Fibroblast of pulmonary artery (primary cell): Measurements from ENCODE around the gene HDAC4.
"Not testable (repeated sequence)": the region's sequence is repeated elsewhere in the genome, so short reads cannot be mapped to it uniquely, and the experiment has no call there.

Experiments
- DNase-seq: peaks from one replicate; pipeline ENCODE4 v3.0.0-alpha.2; 2010; ENCODE audit warnings: low read depth
- H3K4me3 ChIP-seq: replicated peaks from 2 replicates; pipeline ENCODE4 v1.5.1; 2011; ENCODE audit warnings: low read depth, mild to moderate bottlenecking, control low read depth, low read length, moderate library complexity
- TF ChIP-seq, protein P1 (sequence below): IDR thresholded peaks from 2 replicates; pipeline ENCODE4 v1.5.1; 2011; ENCODE audit warnings: mild to moderate bottlenecking, control low read depth, low read length, inconsistent platforms; ENCODE audit errors: missing control alignments

Gene HDAC4

DNA sequence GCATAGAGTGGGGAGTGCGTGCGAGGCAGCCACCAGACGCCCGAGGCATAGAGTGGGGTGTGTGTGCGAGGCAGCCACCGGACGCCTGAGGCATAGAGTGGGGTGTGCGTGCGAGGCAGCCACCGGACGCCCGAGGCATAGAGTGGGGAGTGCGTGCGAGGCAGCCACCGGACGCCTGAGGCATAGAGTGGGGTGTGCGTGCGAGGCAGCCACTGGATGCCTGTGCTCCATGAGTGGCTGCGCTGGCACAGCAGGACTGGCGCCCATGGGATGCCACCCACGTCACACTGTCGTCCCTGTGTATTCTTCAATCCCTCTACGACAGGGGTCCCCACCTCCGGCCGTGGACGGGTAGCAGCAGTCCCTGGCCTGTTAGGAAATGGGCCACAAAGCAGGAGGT lies 221.9 kb downstream of the HDAC4 start:
- TF ChIP-seq, protein P1, sequence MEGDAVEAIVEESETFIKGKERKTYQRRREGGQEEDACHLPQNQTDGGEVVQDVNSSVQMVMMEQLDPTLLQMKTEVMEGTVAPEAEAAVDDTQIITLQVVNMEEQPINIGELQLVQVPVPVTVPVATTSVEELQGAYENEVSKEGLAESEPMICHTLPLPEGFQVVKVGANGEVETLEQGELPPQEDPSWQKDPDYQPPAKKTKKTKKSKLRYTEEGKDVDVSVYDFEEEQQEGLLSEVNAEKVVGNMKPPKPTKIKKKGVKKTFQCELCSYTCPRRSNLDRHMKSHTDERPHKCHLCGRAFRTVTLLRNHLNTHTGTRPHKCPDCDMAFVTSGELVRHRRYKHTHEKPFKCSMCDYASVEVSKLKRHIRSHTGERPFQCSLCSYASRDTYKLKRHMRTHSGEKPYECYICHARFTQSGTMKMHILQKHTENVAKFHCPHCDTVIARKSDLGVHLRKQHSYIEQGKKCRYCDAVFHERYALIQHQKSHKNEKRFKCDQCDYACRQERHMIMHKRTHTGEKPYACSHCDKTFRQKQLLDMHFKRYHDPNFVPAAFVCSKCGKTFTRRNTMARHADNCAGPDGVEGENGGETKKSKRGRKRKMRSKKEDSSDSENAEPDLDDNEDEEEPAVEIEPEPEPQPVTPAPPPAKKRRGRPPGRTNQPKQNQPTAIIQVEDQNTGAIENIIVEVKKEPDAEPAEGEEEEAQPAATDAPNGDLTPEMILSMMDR, result no peak
- no peak overlapping the region for H3K4me3 ChIP-seq
- no peak for DNase-seq

DNA sequence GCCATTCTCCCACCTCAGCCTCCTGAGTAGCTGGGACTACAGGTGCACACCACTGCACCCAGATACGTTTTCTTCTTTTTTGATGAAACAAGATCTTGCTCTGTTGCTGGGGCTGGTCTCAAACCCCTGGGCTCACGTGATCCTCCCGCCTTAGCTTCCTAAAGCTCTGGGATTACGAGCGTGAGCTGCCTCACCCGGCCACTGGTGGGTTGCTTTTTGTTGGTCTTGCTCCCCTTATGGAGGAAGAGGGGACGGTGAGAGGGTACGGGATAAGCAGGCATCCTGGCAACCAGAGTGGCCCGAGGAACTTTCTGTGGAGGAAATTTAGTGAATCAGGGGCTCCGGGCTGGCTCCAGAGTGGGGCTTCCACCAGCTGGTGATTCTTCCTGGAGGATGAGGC lies 222.3 kb downstream of the HDAC4 start:
- H3K4me3 ChIP-seq, result no peak overlapping the region
- no peak for DNase-seq
- TF ChIP-seq, protein P1, result no peak

DNA sequence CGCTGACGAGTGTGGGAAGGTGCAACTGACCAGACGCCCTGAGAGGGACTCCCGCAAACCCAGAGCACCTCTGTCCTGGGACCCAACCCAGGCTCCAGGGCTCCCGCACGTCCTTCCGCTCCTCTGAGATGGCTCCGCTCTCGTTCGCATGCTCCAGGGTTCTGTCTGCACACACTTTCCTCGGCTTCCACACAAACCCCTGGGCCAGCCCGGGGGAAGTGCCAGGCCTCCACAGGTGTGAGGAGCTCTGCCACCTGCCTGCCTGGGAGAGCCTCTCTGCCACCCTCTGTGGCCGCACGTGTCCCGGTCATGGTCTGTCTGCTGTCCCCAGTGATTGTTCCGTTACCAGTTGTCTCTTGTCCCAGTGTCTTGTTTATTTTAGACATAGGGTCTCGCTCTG lies 222.9 kb downstream of the HDAC4 start:
- TF ChIP-seq, protein P1, result no peak
- no peak overlapping the region for H3K4me3 ChIP-seq
- no peak for DNase-seq

DNA sequence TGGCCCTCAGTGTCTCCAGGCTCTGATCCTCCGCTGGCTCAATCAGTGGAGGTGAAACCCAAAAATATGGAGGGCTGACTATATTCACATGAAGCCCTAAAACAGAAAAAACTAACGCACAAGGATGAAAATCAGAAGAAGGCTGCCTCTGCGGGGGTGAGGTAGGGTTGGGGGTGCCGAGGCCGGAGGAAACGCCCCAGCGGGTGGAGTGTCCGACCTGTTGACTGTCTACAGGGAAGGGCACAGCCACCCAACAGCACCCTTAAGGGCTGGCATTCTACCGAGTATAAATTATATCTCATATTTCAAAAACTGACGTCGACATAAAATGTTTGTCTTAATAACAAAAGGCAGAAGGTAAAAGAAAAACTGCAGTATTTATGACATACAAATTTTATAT lies 223.5 kb downstream of the HDAC4 start:
- TF ChIP-seq, protein P1, result no peak
- H3K4me3 ChIP-seq, result no peak overlapping the region
- DNase-seq, result no peak

DNA sequence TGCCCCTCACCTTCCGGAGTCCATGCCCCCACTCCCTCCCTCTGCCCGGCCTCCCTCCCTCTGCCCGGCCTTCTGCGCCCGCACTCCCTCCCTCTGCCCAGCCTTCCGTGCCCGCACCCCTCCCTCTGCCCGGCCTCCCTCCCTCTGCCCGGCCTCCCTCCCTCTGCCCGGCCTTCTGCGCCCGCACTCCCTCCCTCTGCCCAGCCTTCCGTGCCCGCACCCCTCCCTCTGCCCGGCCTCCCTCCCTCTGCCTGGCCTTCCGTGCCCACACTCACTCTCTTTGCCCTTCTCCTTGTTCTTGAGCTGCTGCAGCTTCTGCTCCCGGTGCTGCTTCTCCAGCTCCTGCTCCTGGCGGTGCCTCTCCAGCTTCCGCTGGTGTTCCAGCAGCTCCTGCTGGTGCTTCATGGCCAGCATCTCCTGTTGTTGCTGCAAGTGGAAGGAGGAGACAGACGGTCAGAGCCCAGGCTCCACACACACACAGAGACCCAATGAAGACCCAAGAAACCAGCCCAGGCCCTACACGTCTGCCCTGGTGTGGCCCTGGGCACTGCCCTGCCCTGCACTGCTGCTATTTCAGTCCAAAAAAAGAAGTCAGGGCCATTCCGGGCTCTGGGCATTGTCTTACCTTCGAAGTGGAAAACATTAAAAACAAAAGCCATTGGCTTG lies 224.5 kb downstream of the HDAC4 start:
- H3K4me3 ChIP-seq, DNase-seq: not testable (repeated sequence)

DNA sequence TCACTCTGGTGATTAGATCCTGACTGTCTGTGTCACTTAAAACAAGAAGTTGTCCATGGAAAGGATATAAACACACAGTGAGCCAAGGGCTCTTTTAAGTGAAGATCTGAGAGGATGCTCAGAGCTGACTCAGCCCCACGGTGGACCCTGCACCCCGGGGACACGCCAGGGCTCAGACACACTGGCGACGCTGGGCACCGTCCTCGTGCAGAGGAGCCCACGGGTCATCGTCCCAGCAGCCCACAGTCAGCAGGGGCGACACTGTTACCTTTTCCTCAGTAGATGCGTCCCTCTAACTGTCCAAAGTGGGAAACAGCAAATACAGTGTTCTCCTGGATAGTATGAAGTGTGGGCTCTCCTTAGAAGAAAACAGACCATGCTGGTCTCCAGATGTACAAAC lies 225.6 kb downstream of the HDAC4 start:
- TF ChIP-seq, protein P1, result no peak
- H3K4me3 ChIP-seq, result no peak overlapping the region
- no peak for DNase-seq

DNA sequence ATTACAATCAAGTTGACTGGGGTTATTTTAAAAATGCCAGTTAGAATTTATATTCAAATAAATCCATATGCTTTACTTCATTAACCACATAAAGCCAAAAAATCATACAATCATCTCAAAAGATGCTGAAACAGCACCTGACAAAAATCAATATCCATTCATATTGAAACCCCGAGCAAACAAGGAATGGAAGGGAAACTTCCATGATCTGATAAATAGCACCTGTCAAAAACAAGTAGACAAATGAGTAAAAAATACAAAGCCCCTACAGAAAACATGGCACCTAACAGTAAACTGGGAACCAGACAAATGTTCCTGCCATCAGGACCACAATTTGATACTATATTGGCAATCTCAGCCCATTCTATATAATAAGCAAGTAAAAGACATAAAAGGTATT lies 227.5 kb downstream of the HDAC4 start:
- DNase-seq, result no peak
- TF ChIP-seq, protein P1, result no peak
- H3K4me3 ChIP-seq, result no peak overlapping the region
